Stomach (tissue), 19 donors: ENCODE results near the gene ASCL2. TPM values are rescaled to one million over a fixed set of nuclear protein-coding genes. Genes with fewer than 3 reads are reported as not detected.

Source experiments
- DNase-seq, 2 donors: peaks; one replicate each; pipeline versions ENCODE4 v3.0.0 to v3.0.0-alpha.2; 2013 to 2019
- H3K27ac ChIP-seq, 5 donors: fragments of 200-600 bp in 4 of 5; sonication (generic) in 4 of 5; one replicate each; pipeline ENCODE4 v1.5.1; 2013 to 2019; ENCODE audit warnings: mild to moderate bottlenecking in 1 of 5, moderate library complexity in 1 of 5
- H3K27me3 ChIP-seq, 3 donors: fragments of 200-600 bp; sonication (generic); one replicate each; pipeline ENCODE4 v1.5.1; 2017 to 2019; ENCODE audit warnings: mixed run types in 1 of 3
- H3K36me3 ChIP-seq, 4 donors: fragments of 200-600 bp; sonication (generic); 1 replicate in 3 of 4; 2 replicates in 1 of 4; pipeline ENCODE4 v1.5.1; 2016 to 2019
- H3K4me1 ChIP-seq, 4 donors: fragments of 200-600 bp; sonication (generic); one replicate each; pipeline ENCODE4 v1.5.1; 2016 to 2019
- H3K4me3 ChIP-seq, 4 donors: fragments of 200-600 bp; sonication (generic) in 3 of 4; one replicate each; pipeline ENCODE4 v1.5.1; 2016 to 2019; ENCODE audit warnings: mild to moderate bottlenecking in 1 of 4
- H3K9me3 ChIP-seq, 4 donors: fragments of 200-600 bp; sonication (generic); one replicate each; pipeline ENCODE4 v1.5.1; 2016 to 2019
- EP300 ChIP-seq: sonication (generic); formaldehyde crosslinking; IDR thresholded peaks from one replicate; pipeline ENCODE4 v1.6.1; 2017; ENCODE audit warnings: antibody characterized with exemption
- POLR2A ChIP-seq, 4 donors: fragments of 450-650 bp; IDR thresholded peaks; one replicate each; pipeline ENCODE4 v1.6.1; 2016; ENCODE audit warnings: antibody characterized with exemption in 4 of 4, control low read depth in 2 of 4, mild to moderate bottlenecking in 1 of 4, moderate library complexity in 1 of 4
- POLR2AphosphoS5 ChIP-seq, 3 donors: sonication (generic); formaldehyde crosslinking; IDR thresholded peaks; one replicate each; pipeline ENCODE4 v1.6.1; 2016; ENCODE audit warnings: antibody characterized with exemption in 3 of 3
- WGBS, 5 donors: extraction: QIAGEN DNeasy Blood & Tissue Kit in 3 of 5; methylation state at CpG; one replicate each; pipeline versions ENCODE4 v1.1.5 to v1.1.7; 2013 to 2018; 5-methylcytosine and 5-hydroxymethylcytosine counted together
- intact Hi-C: fragments of 100-400 bp; cut with DNase I; formaldehyde crosslinking; loops from one replicate; pipeline ENCODE4 v1.15.1; 2023; ENCODE audit warnings: low total_unique reads
- long read RNA-seq, 10 donors: transcript quantifications; one replicate each; lab custom pipeline, GENCODE V29; 2026
- polyA plus RNA-seq, 3 donors: library from polyadenylated mRNA; stranded (reverse); fragments of 200-250 nt; gene quantifications; one replicate each; pipeline ENCODE4 v1.2.3, GENCODE V29; 2013
- total RNA-seq, 5 donors: library from RNA; depleted of rRNA; stranded (reverse); fragments of >200 nt; gene quantifications; one replicate each; pipeline versions ENCODE4 v1.1.0 to v1.2.3, GENCODE V29; 2014 to 2016
- TF ChIP-seq, protein P1 (sequence below), 7 experiments: fragments of 450-650 bp in 4 of 7; fragments of 200-600 bp in 3 of 7; sonication (generic) in 3 of 7; IDR thresholded peaks; one replicate each; pipeline ENCODE4 v1.5.1; 2016 to 2019; ENCODE audit warnings: antibody characterized with exemption in 7 of 7, control low read depth in 2 of 7, mild to moderate bottlenecking in 1 of 7
- donor health status: healthy with polysubstance abuse.
- donor health status: Bipolar disorder and iron deficiency.
- donor health status: healthy.

The ASCL2 gene, protein sequence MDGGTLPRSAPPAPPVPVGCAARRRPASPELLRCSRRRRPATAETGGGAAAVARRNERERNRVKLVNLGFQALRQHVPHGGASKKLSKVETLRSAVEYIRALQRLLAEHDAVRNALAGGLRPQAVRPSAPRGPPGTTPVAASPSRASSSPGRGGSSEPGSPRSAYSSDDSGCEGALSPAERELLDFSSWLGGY
- total RNA-seq (1 to 10 TPM in 1 of 5 donors, not detected in 4; 2.6 TPM), polyA plus RNA-seq (1 to 10 TPM in 2 of 3 donors, under 1 TPM in 1; 0.81 to 6.3 (median 1.8) TPM)
- long read RNA-seq, donor 1, transcript ASCL2-201 (2 exons, 1,852 nt): major isoform, 7 of 7 reads
- long read RNA-seq, donor 1, partial matches to known transcripts: 0 of 7 reads
- long read RNA-seq, donor 1, other reads (novel, unspliced or antisense): 0 of 7 reads
- long read RNA-seq, donor 2, transcript ASCL2-201 (2 exons, 1,852 nt): major isoform, 15 of 15 reads
- long read RNA-seq, donor 2, partial matches to known transcripts: 0 of 15 reads
- long read RNA-seq, donor 2, other reads (novel, unspliced or antisense): 0 of 15 reads
- long read RNA-seq, donor 3, partial matches to known transcripts: 0 of 2 reads
- long read RNA-seq, donor 3, other reads (novel, unspliced or antisense): 0 of 2 reads
- long read RNA-seq, donor 4: 0 reads
- long read RNA-seq, donor 5, transcript ASCL2-201 (2 exons, 1,852 nt): major isoform, 7 of 7 reads
- long read RNA-seq, donor 5, partial matches to known transcripts: 0 of 7 reads
- long read RNA-seq, donor 5, other reads (novel, unspliced or antisense): 0 of 7 reads
- long read RNA-seq, donor 6, transcript ASCL2-201 (2 exons, 1,852 nt): major isoform, 8 of 8 reads
- long read RNA-seq, donor 6, partial matches to known transcripts: 0 of 8 reads
- long read RNA-seq, donor 6, other reads (novel, unspliced or antisense): 0 of 8 reads
- long read RNA-seq, donor 7, transcript ASCL2-201 (2 exons, 1,852 nt): major isoform, 6 of 15 reads
- long read RNA-seq, donor 7, partial matches to known transcripts: 9 of 15 reads
- long read RNA-seq, donor 7, other reads (novel, unspliced or antisense): 0 of 15 reads
- long read RNA-seq, donor 8, partial matches to known transcripts: 0 of 2 reads
- long read RNA-seq, donor 8, other reads (novel, unspliced or antisense): 0 of 2 reads
- long read RNA-seq, donor 9, partial matches to known transcripts: 11 of 12 reads
- long read RNA-seq, donor 9, other reads (novel, unspliced or antisense): 0 of 12 reads
- long read RNA-seq, donor 10, transcript ASCL2-201 (2 exons, 1,852 nt): major isoform, 12 of 18 reads
- long read RNA-seq, donor 10, partial matches to known transcripts: 6 of 18 reads
- long read RNA-seq, donor 10, other reads (novel, unspliced or antisense): 0 of 18 reads

DNA sequence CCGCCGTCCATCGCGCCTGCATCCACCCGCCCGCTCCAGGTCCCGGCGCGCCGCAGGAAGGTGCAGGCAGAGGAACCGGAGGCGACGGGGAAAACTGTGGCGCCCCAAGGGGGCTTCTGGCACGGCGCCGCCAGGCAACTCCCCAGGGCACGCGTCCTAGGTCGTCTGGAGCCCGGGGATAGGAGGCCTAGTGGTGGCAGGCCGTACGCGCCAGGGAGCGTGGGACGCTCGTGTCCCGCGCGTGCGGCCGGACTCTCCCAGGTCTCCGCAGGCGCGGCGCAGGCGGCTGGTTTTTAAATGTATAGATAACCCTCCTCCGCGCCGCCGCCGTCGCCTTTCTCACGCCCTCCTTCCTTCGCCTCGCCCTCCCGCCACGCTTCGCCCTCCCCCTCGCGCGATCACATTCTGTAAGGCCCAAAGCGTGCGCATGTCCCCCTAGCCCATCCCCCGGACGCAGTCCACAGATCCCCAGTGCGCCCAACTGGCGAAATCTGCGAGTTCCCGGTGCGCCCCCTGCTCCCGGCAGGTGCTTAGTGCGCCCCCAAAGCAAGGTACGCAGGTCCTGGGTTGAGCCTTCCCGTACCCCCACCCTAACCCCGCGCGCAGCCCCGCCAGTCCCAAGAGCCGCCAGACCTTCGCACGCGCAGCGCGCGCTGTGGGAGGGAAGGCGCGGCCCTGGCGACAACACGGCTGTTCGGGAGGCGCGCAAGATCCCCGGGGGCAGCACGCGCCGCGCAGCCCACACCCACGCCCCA, at the start of gene ASCL2:
Gene ASCL2 (minus strand): TSS at position 267 of the 755 bp plus-strand sequence. CDS start 256 bp downstream, at position 11.
- Histone ChIP-seq H3K9me3 (no peaks in the 10 kb centered on the region), H3K4me1 (peaks cover 25 to 44% (median 35%) of the 10 kb centered on the region in 4 donors), H3K27ac (peak within 1 kb of the TSS in 4 of 5 donors; percentile 20 to 87 (median 60)), H3K4me3 (peak within 1 kb of the TSS; percentile 55 to 68 (median 56)), H3K27me3 (peaks cover 12 to 65% (median 41%) of the 10 kb centered on the region in 3 donors), H3K36me3 (no peaks in the 10 kb centered on the region)
- DNase-seq: peak; percentile 25 to 65
- TF ChIP-seq POLR2AphosphoS5 (IDR thresholded peaks at IDR 0.05) (no peak), EP300 (no peak), POLR2A (IDR thresholded peaks at IDR 0.05) (no peak)
- TF ChIP-seq, protein P1, sequence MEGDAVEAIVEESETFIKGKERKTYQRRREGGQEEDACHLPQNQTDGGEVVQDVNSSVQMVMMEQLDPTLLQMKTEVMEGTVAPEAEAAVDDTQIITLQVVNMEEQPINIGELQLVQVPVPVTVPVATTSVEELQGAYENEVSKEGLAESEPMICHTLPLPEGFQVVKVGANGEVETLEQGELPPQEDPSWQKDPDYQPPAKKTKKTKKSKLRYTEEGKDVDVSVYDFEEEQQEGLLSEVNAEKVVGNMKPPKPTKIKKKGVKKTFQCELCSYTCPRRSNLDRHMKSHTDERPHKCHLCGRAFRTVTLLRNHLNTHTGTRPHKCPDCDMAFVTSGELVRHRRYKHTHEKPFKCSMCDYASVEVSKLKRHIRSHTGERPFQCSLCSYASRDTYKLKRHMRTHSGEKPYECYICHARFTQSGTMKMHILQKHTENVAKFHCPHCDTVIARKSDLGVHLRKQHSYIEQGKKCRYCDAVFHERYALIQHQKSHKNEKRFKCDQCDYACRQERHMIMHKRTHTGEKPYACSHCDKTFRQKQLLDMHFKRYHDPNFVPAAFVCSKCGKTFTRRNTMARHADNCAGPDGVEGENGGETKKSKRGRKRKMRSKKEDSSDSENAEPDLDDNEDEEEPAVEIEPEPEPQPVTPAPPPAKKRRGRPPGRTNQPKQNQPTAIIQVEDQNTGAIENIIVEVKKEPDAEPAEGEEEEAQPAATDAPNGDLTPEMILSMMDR (IDR thresholded peaks at IDR 0.05): no peak
- intact Hi-C loops: no loop called here
- WGBS, 5 donors: 1 to 7% (median 2%) methylated on average over 52 to 89 of the region's 89 CpGs

DNA sequence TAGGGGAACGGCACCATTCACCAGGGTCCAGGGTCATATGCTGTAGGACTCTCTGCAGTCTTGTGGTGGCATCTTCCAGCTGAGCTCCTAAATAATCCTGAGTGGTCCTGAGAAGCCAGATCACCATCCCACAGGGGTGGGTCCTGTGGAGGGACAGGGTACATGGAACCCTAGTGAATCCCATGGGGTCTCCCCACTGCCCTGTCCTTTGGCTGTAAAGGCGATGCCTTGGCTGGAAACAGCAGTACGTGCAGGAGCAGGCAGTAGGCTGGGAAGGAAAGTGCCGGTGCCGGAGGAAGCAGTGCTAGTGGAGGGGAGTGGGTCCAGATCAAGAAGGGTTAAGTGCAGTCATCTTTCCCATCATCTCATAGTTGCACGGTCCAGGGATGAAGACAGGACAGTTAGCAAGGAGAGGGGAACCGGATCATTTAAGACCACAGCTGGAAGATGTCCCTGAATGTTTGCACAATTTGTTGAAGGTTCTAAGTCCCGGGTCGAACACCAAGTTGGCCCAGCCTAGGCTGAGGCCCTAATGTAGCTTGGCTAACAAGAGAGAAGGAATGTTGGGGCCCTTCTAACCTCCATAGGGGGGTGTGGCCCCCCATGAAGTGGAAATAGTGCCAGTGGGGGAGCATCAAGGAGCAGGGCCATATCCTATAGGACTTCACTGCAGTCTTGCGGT, 49.5 kb upstream of the ASCL2 start:
- H3K9me3 ChIP-seq: no peaks in the 10 kb centered on the region
- peaks cover 0 to 6% (median 0%) of the 10 kb centered on the region in 4 donors for H3K36me3 ChIP-seq
- no peak overlapping the region for H3K27ac ChIP-seq
- intact Hi-C loops: no loop called here
- peaks cover 6 to 13% (median 9%) of the 10 kb centered on the region in 4 donors for H3K4me1 ChIP-seq
- DNase-seq: peak in 1 of 2 donors; percentile 1
- 66 to 76% (median 70%) methylated on average over 9 to 10 of the region's 10 CpGs for WGBS, 5 donors
- no peak overlapping the region for H3K4me3 ChIP-seq
- no peaks in the 10 kb centered on the region for H3K27me3 ChIP-seq
- TF ChIP-seq POLR2A (IDR thresholded peaks at IDR 0.05) (no peak), POLR2AphosphoS5 (IDR thresholded peaks at IDR 0.05) (no peak), EP300 (no peak)
- TF ChIP-seq, protein P1 (IDR thresholded peaks at IDR 0.05): no peak

DNA sequence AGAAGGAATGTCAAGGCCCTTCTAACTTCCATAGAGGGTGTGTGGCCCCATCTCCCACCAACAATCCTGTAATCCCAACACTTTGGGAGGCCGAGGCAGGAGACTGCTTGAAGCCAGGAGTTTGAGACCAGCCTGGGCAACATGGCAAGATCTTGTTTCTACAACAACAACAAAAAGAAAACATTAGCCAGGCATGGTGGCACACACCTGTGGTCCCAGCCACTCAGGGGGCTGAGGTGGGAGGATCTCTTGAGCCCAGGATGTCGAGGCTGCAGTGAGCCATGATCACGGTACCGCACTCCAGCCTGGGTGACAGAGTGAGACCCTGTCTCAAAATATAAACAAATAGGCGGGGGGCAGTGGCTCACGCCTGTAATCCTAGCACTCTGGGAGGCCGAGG, 48.3 kb upstream of the ASCL2 start:
- Histone ChIP-seq H3K4me3 (no peak overlapping the region), H3K27ac (no peak overlapping the region), H3K9me3 (no peaks in the 10 kb centered on the region), H3K4me1 (peaks cover 16 to 26% (median 21%) of the 10 kb centered on the region in 4 donors), H3K36me3 (peaks cover 0 to 6% (median 0%) of the 10 kb centered on the region in 4 donors), H3K27me3 (no peaks in the 10 kb centered on the region)
- intact Hi-C loops: no loop called here
- no peak for DNase-seq
- 90 to 91% (median 91%) methylated on average over 7 of the region's 7 CpGs for WGBS, 5 donors
- TF ChIP-seq, protein P1 (IDR thresholded peaks at IDR 0.05): no peak
